ENCODE results near the gene SYNE1.
"Not testable (repeated sequence)": the region's sequence is repeated elsewhere in the genome, so short reads cannot be mapped to it uniquely, and the experiment has no call there.

SYNE1 gene

DNA sequence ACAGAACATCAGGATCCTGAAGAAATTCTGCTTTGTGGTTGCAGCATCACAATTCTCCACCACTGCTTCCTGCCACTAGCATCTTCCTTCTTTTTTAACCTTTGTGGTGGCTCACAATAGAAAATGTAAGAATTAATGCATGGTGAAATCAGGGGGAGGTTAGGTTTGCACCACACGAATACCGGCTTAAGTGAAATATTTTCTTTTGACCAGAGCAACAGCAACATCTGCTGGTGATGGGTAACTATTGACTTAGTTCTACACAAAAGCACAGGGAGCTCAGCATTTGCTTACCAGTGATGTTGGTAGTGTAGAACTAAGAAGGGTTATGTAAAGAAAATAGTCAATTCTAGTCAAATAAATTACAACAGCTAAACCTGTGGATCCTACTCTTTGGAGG lies 280.5 kb downstream of the SYNE1 start:
- DNase-seq: peak; percentile 36

DNA sequence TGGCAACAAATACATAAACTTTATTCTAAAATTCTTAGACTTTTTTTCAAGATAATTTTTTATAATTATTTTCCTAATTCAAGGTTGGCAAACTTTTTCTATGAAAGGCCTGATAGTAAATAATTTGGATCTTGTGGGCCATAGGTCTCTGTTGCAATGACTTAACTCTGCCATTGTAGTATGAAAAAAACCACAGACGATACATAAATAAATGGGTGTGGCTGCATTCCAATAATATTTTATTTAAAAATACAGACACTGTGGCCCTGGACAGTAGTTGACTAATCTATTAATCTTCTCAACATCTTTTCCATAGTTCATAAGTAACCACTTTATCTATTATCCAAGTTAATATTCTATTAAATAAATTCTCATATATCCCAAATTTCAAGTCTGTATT lies 281.1 kb downstream of the SYNE1 start:
- no peak for DNase-seq

DNA sequence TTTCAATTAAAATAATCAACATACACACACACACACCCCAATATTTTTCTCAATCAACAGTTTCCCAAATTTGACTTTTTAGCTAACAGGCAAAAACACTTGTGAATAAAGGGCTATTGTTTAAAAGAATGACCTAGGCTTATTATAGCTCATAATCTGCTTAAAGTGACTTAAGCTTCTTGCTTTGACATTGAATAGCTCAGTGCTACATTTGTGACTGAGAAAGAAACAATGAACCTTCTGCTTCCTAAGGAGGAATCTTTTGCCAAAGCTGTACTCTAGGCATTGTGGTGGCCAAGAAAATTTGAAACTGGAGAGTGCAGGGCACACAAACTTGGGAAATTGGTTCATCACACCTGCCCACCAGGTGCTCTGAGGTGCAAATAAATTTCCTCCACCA lies 282.0 kb downstream of the SYNE1 start:
- no peak for DNase-seq

DNA sequence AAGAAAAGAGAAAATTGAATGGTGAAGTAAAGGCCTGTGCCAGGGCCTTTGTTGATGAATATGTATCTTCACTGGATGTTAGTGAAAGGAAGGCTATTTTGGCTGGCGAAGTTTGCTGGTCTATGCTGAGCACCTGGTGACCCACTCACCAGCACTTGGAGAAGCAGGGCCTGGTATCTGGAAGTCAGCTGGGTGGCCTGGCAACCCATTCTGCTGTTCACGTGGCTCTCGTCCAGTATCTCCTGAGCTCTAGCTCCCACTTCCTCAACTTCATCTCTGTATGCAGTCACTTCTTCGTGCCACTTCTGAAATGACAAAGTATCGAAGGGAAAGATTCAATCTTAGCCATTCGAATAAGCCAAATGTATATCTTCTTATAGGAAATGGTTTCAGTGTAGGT lies 283.7 kb downstream of the SYNE1 start:
- DNase-seq: no peak

DNA sequence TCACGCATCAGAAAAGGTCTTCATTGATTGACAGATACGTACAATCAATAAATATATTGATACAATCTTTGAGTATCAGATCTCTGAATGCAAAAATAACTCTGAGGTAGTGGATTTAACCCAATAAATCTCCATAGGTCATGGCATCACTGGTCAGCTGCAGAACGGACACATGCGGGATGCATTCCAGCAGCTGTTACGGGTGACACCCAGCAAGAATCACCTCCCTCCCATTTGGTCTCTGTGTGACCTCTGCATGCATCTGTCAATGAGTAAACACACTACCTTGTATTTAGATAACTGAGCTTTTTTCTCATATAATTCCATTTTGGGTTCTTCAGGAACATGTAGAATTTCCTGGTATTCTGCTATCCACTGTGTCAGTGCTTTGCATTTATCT lies 285.4 kb downstream of the SYNE1 start:
- no peak for DNase-seq

DNA sequence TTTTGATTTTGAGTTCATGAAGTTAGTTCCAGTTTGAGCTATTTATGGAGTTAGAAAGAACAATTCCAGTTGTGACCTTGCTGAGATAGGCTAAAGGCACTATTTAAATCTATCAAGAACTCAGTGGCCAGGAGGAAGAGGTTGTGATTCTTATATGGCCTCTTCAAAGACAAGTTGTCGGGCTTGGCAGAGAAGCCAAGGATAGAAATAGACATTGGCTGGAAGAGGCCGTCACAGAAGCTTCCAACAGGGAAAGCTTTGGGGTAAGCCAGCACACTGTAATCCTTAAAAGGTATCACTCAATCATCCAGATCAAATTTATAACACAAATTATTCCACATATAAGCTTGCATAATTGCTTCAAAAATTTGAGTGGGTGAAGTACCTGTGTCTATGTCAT lies 286.1 kb downstream of the SYNE1 start:
- no peak for DNase-seq

DNA sequence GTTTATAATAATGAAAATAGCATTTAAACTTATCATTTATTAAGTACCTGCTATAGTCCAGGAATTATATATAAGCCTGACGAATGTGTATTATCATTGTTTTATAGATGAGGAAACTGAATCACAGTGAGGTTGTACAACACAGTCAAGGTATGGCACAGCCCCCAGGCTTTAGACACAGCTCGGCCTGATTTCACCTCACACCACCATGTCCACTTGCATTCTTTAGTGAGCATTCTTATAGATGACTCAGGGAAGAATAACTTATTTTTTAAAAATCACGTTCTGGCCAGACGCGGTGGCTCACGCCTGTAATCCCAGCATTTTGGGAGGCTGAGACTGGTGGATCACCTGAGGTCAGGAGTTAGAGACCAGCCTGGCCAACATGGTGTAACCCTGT lies 289.0 kb downstream of the SYNE1 start:
- DNase-seq: no peak

DNA sequence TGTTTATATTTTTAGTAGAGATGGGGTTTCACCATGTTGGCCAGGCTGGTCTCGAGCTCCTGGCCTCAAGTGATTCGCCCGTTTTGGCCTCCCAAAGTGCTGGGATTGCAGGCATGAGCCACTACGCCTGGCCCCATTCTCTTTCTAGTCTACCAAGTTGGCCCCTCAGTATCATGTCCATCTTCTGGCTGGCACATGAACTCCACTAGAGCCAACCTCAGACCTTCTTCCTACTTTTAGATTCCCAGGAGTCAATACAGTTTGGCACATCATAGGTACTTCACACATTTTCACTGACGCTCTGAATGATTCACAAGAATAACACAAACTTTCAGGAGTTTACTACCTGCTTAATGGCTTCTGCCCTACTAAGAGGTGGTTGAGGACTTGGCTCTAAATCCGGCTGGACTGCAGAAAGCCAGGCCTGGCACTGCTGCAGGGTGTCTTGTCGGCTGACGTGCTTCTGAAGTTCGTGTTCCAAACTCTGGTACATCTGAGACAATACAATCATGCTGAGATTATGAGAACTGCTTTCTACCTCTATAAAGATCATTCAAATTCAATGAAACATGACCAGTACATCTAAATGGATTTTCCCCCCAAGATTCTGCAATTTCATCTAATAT lies 293.3 kb downstream of the SYNE1 start:
- DNase-seq: no peak

DNA sequence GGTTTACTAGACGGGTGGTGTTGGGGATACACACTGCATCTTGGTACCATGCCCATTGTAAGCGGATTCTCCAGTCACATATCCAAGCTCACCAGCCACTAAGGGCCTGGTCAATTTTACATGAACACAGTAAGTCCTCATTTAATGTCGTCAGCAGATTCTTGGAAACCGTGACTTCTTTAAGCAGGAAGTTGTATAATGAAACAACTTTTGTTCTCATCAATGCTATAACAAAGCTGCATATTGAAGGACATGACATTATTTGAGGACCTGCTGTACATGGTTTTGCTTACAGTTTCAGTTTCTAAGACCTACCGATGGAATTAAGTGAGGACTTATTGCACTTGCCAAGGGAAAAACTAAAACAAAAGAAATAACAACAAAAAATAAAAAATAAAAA lies 295.6 kb downstream of the SYNE1 start:
- DNase-seq: no peak

DNA sequence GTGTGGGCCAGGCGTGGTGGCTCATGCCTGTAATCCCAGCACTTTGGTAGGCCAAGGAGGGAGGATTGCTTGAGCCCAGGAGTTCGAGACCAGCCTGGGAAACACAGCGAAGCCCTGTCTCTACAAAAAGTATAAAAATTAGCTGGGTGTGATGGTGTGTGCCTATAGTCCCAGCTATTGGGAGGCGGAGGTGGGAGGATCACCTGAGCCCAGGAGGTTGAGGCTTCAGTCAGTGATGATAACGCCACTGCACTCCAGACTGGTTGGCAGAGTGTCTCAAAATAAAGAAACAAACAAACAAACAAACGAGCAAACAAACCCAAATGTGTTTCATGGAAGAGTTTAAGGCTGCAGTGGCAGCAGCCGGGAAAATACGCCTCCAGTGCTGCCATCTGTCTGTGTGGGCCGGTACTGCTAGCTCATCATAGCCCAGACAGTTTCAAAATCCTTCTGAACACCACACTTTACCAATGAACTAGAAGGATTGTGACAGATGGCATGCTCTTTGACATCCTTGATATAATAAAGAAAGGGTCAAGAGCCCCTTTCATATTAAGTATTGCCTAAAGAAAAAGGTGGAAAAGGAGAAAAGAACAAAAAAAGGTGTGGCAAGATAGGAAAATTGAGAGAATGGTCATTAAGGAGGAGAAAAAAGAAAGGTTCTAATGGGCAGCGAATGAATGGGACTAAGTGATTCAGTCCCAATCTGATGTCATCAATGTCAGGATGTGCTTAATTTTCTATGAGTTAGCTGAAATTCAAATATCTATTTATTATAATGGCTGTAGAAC lies 298.6 kb downstream of the SYNE1 start:
- peak; percentile 63 for DNase-seq

DNA sequence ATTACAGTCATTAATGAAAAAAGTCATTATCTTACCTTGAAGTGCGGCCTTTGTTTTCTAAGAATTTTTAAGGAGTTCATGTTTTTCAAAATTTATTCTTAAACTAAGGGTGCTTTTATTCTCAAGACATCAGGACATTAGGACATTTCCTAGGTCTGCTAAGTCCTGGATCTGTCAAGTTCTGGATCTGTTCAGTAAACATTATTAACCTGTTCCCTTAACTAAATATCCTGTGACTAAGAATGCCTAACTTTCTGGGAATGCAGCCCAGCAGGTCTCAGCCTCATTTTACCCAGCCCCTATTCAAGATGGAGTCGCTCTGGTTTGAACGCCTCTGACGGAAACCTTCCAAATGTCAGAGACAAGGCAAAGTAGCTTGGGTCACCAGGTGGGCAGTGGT lies 302.6 kb downstream of the SYNE1 start:
- no peak for DNase-seq

DNA sequence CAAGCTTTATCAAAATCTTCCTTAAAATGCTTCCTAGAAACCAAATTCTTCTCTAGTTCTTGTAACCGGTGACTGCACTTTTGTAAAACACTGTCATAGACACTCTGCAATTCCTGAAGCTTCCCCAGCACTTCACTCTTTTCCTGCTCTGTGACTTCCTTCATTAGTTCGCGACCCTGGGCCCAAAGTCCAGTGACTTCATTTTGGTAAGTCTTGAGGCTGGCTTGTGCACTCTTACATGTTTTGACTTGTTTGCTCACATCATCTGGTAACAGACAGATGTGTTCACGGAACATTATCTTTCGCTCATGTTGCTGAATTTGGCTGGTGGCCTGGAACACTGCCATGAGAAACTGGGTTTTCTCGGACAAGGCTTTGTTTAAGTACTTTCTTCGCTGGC lies 306.2 kb downstream of the SYNE1 start:
- no peak for DNase-seq

DNA sequence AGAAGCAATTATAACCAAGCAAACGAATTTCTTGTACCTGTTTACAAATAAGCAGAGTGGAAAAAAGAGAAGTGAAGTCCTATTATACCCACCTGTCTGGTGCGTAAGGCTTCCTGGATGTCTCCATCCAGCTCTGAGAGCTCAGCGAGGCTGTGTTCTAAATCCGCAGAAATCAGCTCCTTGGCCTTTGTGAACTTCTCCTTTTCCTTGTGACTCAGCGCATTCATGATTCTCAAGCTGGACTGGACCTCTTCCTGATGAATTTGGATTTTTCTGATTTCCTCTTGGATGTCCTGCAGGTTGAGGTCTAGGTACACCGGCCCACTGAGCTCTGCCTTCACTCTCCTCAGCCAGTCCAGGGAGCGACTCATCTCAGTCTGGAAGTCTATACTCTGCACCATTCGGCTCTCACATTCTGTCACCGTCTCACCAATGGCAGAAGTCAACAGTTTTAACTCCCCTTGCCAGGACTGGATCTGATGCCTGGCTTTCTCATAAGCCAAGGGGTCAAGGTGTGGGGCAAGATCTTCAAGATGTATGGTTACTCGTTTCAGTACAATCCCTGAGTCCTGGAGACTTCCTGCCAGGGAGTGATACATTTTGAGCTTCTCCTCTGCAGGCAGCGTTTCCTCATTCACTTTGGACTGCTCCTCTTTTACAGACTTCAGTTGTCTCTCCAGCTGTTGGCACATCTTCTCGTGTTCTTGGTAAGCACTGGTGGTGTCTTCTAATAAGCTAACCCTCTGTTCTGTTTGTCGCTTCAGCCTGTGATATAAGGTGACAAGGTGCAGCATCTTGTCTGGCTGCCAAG lies 307.3 kb downstream of the SYNE1 start:
- no peak for DNase-seq

DNA sequence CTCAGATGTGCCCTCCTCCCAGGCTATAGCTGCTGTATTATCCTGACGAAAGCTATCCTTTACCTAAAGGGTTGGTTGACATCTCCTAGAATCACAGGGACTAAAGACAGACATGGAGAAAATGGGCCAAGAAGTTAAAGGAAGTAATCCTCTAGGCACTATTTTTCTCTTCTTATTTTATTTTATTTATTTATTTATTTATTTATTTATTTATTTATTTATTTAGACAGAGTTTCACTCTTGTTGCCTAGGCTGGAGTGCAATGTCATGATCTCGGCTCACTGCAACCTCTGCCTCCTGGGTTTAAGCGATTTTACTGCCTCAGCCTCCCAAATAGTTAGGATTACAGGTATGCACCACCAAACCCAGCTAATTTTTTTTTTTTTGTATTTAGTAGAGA lies 309.0 kb downstream of the SYNE1 start:
- DNase-seq: not testable (repeated sequence)

DNA sequence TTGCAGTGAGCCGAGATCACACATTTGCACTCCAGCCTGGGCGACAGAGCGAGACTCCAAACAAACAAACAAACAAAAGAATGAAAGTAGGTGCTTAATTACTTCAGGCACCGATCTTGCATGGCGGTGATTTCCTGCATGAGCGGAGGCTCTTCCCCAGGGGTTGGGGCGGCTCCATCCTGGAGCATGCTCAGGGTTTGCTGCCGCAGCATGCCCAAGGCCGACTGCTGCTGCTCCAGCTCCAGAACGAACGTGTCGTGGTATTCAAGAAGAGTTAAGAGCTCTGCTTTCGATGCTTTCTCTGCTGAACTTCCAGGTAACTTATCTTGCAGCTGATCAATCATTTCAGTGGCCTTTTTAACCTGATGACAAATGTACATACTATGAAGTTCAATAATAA lies 313.8 kb downstream of the SYNE1 start:
- DNase-seq: no peak

DNA sequence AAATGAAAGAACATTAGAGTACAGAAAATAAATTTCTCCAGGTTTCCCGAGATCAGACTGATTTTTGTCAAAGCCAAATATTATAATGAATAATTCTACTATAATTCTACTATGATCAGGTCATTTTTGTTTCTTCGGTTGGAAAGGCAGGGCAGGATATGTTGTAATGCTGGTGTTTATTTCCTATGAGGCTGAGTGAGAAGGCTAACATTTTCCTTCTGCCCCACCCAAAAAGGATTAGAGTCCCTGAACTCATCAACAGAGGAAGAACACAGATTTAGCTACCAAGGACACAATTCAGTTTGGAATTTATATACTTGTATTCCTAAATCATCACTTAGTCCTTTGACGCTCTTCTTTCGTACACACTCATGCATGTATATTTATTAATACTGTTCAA lies 318.9 kb downstream of the SYNE1 start:
- no peak for DNase-seq

DNA sequence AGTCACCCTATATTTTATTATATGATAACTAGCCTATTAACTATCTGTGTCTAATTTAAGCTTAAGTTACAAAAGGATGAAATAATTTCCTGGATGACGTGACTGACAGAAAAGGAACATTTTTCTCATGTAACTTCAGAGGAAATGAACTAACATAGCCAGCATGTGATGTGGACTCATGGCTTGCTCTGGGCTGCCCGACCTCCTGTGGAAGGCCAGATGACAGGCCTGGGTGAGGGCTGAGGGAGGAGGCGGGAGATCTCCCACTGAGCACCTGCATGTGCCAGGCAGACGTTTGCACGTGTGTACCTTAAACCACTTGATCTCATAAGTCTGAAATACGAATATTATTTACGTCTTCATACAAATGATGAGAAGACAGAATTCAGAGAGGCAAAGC lies 321.1 kb downstream of the SYNE1 start:
- no peak for DNase-seq

DNA sequence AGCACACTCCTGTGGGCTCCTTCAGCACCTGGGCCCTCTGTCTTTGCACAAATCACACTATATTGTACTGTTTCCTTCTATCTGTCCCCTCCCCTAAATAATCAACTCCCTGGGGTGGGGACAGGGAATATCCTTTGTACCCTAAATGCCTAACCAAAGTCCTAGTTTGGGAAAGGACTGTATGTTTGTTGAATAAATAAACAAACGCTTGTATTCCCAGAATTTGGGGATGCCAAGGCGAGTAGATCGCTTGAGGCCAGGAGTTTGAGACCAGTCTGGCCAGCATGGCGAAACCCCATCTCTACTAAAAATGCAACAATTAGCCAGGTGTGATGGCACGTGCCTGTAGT lies 322.7 kb downstream of the SYNE1 start:
- no peak for DNase-seq

DNA sequence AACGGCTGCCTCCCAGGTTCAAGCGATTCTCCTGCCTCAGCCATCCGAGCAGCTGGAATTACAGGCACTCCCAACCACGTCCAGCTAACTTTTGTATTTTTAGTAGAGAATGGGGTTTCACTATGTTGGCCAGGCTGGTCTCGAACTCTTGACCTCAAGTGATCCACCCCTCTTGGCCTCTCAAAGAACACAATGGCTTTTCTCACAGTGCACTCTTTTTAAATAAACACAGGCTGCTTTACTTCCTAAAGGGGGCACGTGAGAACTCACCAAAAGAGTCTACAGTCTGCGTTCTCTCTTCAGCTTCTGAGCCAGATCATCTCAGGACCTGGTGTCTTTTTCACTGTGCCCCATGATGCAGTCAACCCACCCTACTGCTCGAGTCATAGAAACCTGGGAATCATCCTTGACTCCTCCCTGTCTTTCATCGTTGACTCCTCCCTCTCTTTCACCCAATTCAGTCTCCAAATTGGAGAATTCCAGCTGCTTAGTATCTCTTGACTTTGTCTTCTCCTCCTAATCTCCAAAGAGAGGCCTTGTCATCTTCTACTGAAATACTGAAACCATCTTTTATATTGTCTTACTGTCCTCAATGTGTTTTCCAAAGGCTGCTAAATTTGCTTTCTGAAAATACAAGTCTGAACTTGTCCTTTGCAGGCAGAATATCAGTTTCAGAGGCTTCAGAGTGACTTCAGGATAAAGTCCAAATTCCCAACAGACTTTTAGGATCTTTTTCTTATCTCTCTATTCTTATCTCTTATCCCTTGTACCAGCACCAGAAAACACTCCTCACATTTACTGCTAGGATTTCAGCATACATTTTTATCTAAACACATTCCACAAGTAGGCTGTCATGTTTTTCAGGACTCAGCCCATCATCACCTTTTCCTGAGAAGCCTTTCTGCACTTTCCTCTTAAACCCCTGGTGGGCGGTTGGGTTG lies 323.4 kb downstream of the SYNE1 start:
- DNase-seq: no peak

DNA sequence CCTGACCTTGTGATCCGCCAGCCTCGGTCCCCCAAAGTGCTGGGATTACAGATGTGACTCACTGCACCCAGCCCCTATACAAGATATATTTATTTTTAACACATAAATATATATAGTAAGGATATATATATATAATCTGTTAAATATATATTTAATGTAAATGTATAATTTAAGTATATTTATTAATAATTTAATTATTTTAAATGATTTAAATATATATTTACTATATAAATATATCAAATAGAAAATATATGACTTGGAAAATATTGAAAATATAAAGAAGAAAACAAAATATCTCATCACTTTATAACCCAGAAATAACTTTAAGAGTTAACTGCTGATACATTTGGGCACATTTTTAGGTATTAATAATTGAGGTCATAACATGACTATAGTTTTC lies 324.7 kb downstream of the SYNE1 start:
- no peak for DNase-seq

DNA sequence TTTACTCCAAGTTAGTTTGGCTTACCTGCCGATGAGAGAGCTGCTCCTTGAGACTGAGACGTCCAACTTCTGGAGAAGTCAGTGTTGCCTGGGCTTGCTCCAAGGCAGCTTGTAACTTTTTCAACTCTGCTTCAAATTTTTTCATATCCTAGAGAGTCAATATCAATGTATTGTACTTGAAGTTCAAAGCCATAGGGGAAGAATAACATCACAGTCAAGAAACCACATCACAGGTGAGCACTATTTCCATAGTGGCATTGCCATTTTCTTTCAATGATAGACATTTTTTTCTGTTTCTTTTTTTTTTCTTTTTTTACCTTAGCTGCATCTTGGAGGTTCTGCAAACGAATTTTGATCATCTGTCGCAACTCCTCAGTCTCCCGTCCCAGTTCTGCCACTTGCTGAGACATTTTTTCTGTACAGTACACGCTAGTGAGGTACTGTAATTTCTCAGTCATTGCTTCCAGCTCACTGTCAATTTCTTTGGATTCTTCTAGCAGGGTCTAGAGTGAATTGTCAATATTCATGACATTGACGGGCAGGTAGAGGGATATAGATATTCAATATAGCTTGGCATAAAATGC lies 326.7 kb downstream of the SYNE1 start:
- no peak for DNase-seq

DNA sequence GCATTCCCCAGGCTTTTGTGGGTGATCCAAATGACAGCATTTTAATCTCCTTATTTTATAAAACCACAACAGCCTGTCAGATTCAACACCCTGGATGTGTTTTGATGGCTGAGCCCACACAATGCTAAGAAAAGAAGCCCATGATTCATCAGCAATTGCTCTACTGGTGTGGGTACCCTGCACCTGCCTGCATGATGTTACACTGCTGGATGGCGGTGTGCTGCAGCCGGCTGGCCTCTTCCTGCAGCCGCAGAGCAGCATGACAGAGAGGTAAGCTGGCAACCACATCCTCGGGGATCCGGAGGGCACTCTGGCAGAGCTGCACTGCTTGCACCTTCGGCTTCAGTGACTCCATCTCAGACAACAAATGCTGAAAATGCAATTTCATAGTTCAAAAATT lies 327.5 kb downstream of the SYNE1 start:
- peak; percentile 82 for DNase-seq

DNA sequence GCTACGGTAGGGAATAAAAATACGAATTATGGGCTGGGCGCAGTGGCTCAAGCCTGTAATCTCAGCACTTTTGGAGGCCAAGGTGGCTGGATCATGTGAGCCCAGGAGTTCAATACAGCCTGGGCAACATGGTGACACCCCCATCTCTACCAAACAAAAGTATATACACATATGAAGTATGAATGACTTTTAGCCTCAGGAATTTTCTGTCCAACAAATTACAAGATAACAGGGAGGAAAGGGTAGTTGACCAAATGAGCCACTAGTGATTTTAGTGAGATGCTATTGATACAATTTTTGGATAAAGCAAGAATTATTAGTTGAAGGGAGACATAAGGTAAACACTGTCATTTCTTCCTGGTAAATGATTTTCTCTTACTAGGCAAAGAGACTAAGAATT lies 328.2 kb downstream of the SYNE1 start:
- no peak for DNase-seq
